ENCODE results near the gene CFAP46. TPM values are rescaled to one million over a fixed set of nuclear protein-coding genes. Genes with fewer than 3 reads are reported as not detected.

The CFAP46 gene
- total and polyA plus RNA-seq, 10 of the 15 experiments (the other 5 are each of a cell fraction or from before 2014, with no cell fraction given): 0.01 to 0.18 (median 0.03) TPM; not detected in 7

GRCh38 chr10:132971448-132972148 lies 29.2 kb upstream of the CFAP46 start (continued):
- TF ChIP-seq, protein P1, sequence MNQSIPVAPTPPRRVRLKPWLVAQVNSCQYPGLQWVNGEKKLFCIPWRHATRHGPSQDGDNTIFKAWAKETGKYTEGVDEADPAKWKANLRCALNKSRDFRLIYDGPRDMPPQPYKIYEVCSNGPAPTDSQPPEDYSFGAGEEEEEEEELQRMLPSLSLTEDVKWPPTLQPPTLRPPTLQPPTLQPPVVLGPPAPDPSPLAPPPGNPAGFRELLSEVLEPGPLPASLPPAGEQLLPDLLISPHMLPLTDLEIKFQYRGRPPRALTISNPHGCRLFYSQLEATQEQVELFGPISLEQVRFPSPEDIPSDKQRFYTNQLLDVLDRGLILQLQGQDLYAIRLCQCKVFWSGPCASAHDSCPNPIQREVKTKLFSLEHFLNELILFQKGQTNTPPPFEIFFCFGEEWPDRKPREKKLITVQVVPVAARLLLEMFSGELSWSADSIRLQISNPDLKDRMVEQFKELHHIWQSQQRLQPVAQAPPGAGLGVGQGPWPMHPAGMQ (IDR thresholded peaks at IDR 0.05; ENCODE audit: borderline replicate concordance): no peak
- TF ChIP-seq RELB (IDR thresholded peaks at IDR 0.05; ENCODE audit: low read depth) (no peak), RB1 (IDR thresholded peaks at IDR 0.05; ENCODE audit: borderline replicate concordance) (no peak), SMARCA5 (IDR thresholded peaks at IDR 0.05) (no peak), ESRRA (IDR thresholded peaks at IDR 0.05; ENCODE audit: low read length) (no peak)
- TF ChIP-seq, protein P2, sequence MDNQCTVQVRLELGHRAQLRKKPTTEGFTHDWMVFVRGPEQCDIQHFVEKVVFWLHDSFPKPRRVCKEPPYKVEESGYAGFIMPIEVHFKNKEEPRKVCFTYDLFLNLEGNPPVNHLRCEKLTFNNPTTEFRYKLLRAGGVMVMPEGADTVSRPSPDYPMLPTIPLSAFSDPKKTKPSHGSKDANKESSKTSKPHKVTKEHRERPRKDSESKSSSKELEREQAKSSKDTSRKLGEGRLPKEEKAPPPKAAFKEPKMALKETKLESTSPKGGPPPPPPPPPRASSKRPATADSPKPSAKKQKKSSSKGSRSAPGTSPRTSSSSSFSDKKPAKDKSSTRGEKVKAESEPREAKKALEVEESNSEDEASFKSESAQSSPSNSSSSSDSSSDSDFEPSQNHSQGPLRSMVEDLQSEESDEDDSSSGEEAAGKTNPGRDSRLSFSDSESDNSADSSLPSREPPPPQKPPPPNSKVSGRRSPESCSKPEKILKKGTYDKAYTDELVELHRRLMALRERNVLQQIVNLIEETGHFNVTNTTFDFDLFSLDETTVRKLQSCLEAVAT (IDR thresholded peaks at IDR 0.05): no peak
- TF ChIP-seq, protein P3, sequence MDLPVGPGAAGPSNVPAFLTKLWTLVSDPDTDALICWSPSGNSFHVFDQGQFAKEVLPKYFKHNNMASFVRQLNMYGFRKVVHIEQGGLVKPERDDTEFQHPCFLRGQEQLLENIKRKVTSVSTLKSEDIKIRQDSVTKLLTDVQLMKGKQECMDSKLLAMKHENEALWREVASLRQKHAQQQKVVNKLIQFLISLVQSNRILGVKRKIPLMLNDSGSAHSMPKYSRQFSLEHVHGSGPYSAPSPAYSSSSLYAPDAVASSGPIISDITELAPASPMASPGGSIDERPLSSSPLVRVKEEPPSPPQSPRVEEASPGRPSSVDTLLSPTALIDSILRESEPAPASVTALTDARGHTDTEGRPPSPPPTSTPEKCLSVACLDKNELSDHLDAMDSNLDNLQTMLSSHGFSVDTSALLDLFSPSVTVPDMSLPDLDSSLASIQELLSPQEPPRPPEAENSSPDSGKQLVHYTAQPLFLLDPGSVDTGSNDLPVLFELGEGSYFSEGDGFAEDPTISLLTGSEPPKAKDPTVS (IDR thresholded peaks at IDR 0.05; ENCODE audit: low read depth, low read length): no peak
